Duodenal mucosa (tissue), 2 donors: ENCODE measurements around the gene CXCR6.
A peak's percentile ranks its signal among the peaks of the same experiment; 100 is the strongest.
"Not testable (repeated sequence)": the region's sequence is repeated elsewhere in the genome, so short reads cannot be mapped to it uniquely, and the experiment has no call there.

ENCODE experiments used
- H3K27ac ChIP-seq: one replicate; pipeline ENCODE4 v1.7.0; 2013; ENCODE audit warnings: low read depth, low read length
- H3K27me3 ChIP-seq, 2 donors: one replicate each; pipeline ENCODE4 v1.7.0; 2013; ENCODE audit warnings: low read length in 2 of 2, control low read depth in 1 of 2; ENCODE audit not compliant: insufficient read depth in 2 of 2, control insufficient read depth in 1 of 2
- H3K36me3 ChIP-seq, 2 donors: one replicate each; pipeline ENCODE4 v1.7.0; 2013; ENCODE audit warnings: low read length in 2 of 2, control low read depth in 1 of 2; ENCODE audit not compliant: insufficient read depth in 2 of 2, control insufficient read depth in 1 of 2
- H3K4me1 ChIP-seq, 2 donors: one replicate each; pipeline ENCODE4 v1.7.0; 2013; ENCODE audit warnings: low read length in 2 of 2, control low read depth in 1 of 2; ENCODE audit not compliant: insufficient read depth in 2 of 2, control insufficient read depth in 1 of 2
- H3K4me3 ChIP-seq, 2 donors: one replicate each; pipeline ENCODE4 v1.7.0; 2013; ENCODE audit warnings: low read length in 2 of 2, low read depth in 1 of 2
- H3K9ac ChIP-seq, 2 donors: one replicate each; pipeline ENCODE4 v1.7.0; 2013; ENCODE audit warnings: low read length in 2 of 2, low read depth in 1 of 2
- H3K9me3 ChIP-seq, 2 donors: one replicate each; pipeline ENCODE4 v1.7.0; 2013; ENCODE audit warnings: low read length in 2 of 2, control low read depth in 1 of 2; ENCODE audit not compliant: control insufficient read depth in 1 of 2

CXCR6 gene

GRCh38 chr3:45993421-45994027, 50.3 kb downstream of the CXCR6 start:
- no peak overlapping the region for H3K4me3 ChIP-seq
- H3K4me1 ChIP-seq: peaks cover 32 to 42% of the 10 kb centered on the region in 2 donors
- H3K9me3 ChIP-seq: no peaks in the 10 kb centered on the region
- no peak overlapping the region for H3K9ac ChIP-seq
- H3K36me3 ChIP-seq: no peaks in the 10 kb centered on the region
- H3K27me3 ChIP-seq: no peaks in the 10 kb centered on the region
- no peak overlapping the region for H3K27ac ChIP-seq

GRCh38 chr3:45994419-45995235, 51.4 kb downstream of the CXCR6 start:
- no peaks in the 10 kb centered on the region for H3K36me3 ChIP-seq
- H3K9ac ChIP-seq: peak overlapping the region; percentile 80 to 89
- peak overlapping the region; percentile 88 for H3K27ac ChIP-seq
- H3K9me3 ChIP-seq: no peaks in the 10 kb centered on the region
- H3K4me3 ChIP-seq: peak overlapping the region; percentile 73 to 90
- peaks cover 22 to 36% of the 10 kb centered on the region in 2 donors for H3K4me1 ChIP-seq
- no peaks in the 10 kb centered on the region for H3K27me3 ChIP-seq

- no peaks in the 10 kb centered on the region for H3K27me3 ChIP-seq
- H3K27ac ChIP-seq: peak within 1 kb of the TSS; percentile 88
- H3K4me3 ChIP-seq: peak within 1 kb of the TSS; percentile 73 to 90
- H3K4me1 ChIP-seq: peaks cover 20 to 34% of the 10 kb centered on the region in 2 donors
- H3K36me3 ChIP-seq: no peaks in the 10 kb centered on the region
- H3K9me3 ChIP-seq: no peaks in the 10 kb centered on the region
- H3K9ac ChIP-seq: peak within 1 kb of the TSS; percentile 80 to 89
These were observed 52.2 kb downstream of the CXCR6 start, which contains the start of gene FYCO1 for GRCh38 chr3:45995236-45996192. Gene FYCO1 (minus strand): TSS chr3:45995824. CDS start chr3:45984910, 10,914 bp downstream.

- H3K27me3 ChIP-seq, H3K9me3 ChIP-seq, H3K9ac ChIP-seq, H3K27ac ChIP-seq, H3K4me3 ChIP-seq, H3K36me3 ChIP-seq: not testable (repeated sequence)
- peaks cover 13 to 27% of the 10 kb centered on the region in 2 donors for H3K4me1 ChIP-seq
These were observed 54.2 kb downstream of the CXCR6 start for GRCh38 chr3:45997499-45997898.

- Histone ChIP-seq H3K9me3 (no peaks in the 10 kb centered on the region), H3K4me3 (no peak overlapping the region), H3K9ac (no peak overlapping the region), H3K27ac (no peak overlapping the region), H3K36me3 (no peaks in the 10 kb centered on the region), H3K4me1 (peaks cover 13 to 23% of the 10 kb centered on the region in 2 donors), H3K27me3 (no peaks in the 10 kb centered on the region)
These were observed 54.7 kb downstream of the CXCR6 start for GRCh38 chr3:45997942-45998341.
